K562 (cell line): ENCODE results near the gene CAV1. TPM values are rescaled to one million over a fixed set of nuclear protein-coding genes. Genes with fewer than 3 reads are reported as not detected.

ENCODE experiments used
- ADNP ChIP-seq: fragments of 200-800 bp; sonication (Bioruptor generic); IDR thresholded peaks from 2 replicates; pipeline ENCODE4 v1.6.1; 2016; ENCODE audit warnings: missing genetic modification characterization, missing compliant biosample characterization
- FOXM1 ChIP-seq, 2 experiments: fragments of 450-650 bp in 1 of 2; sonication (generic) in 1 of 2; formaldehyde crosslinking in 1 of 2; IDR thresholded peaks; 2 replicates each; pipeline versions ENCODE4 v1.6.1 to v1.9.0; 2017 to 2022; ENCODE audit warnings: low read depth in 2 of 2, mild to moderate bottlenecking in 2 of 2, missing genetic modification reagents in 1 of 2, moderate library complexity in 1 of 2
- ILK ChIP-seq: fragments of 450-650 bp; IDR thresholded peaks from 2 replicates; pipeline ENCODE4 v1.6.1; 2016; ENCODE audit warnings: missing genetic modification characterization, low read depth, mild to moderate bottlenecking, missing compliant biosample characterization, moderate library complexity, borderline replicate concordance
- PML ChIP-seq: IDR thresholded peaks from 2 replicates; pipeline ENCODE4 v1.6.1; 2012; ENCODE audit warnings: low read length, inconsistent platforms
- SMARCE1 ChIP-seq: fragments of 450-650 bp; IDR thresholded peaks from 2 replicates; pipeline ENCODE4 v1.7.1; 2016; ENCODE audit warnings: mild to moderate bottlenecking
- ZBTB26 ChIP-seq: fragments of 450-650 bp; formaldehyde crosslinking; IDR thresholded peaks from 2 replicates; pipeline ENCODE4 v1.4.0; 2022; ENCODE audit warnings: missing genetic modification characterization
- ZHX1 ChIP-seq: fragments of 150-350 bp; conservative IDR thresholded peaks from 2 replicates; pipeline ENCODE4 v1.6.1; 2014; ENCODE audit warnings: low read length
- ZNF76 ChIP-seq: fragments of 250-450 bp; sonication (Bioruptor Pico); IDR thresholded peaks from 2 replicates; pipeline ENCODE4 v1.4.0; 2020; ENCODE audit warnings: mild to moderate bottlenecking, moderate library complexity, borderline replicate concordance
- polyA plus RNA-seq, 8 experiments: library from polyadenylated mRNA; depleted of rRNA in 4 of 8; stranded (reverse) in 5 of 8; unstranded in 3 of 8; fragments of >200 nt; fragmentation: Nextera tagmentation in 2 of 8; fragmentation: Illumina TruSeq in 1 of 8; extraction: Ambion mirVana in 2 of 8; extraction: Trizol in 1 of 8; gene quantifications; 2 replicates each; pipeline versions ENCODE4 v1.2.1 to v1.2.3, GENCODE V29; 2011 to 2014; ENCODE audit warnings: inconsistent platforms in 1 of 8, missing spikeins in 1 of 8
- total RNA-seq, 7 experiments: library from RNA; depleted of rRNA in 6 of 7; stranded (reverse); fragments of >200 nt in 6 of 7; fragmentation: Illumina TruSeq in 2 of 7; extraction: Trizol in 2 of 7; gene quantifications; 2 replicates each; pipeline versions ENCODE4 v1.2.1 to v1.2.3, GENCODE V29; 2011 to 2021; ENCODE audit warnings: low replicate concordance in 1 of 7
- TF ChIP-seq, protein P1 (sequence below), 2 experiments: IDR thresholded peaks in 1 of 2; conservative IDR thresholded peaks in 1 of 2; 2 replicates each; pipeline ENCODE4 v1.6.1; 2016; ENCODE audit warnings: low read depth in 2 of 2, mild to moderate bottlenecking in 1 of 2, missing compliant biosample characterization in 1 of 2, missing genetic modification characterization in 1 of 2, moderate library complexity in 1 of 2
- TF ChIP-seq, protein P2 (sequence below): sonication (generic); formaldehyde crosslinking; IDR thresholded peaks from 2 replicates; pipeline ENCODE4 v1.8.0; 2022; ENCODE audit warnings: missing genetic modification reagents, mild to moderate bottlenecking, borderline replicate concordance
- TF ChIP-seq, protein P3 (sequence below): sonication (generic); formaldehyde crosslinking; IDR thresholded peaks from 2 replicates; pipeline ENCODE4 v1.8.0; 2022; ENCODE audit warnings: mild to moderate bottlenecking, missing genetic modification reagents

Gene CAV1
- total and polyA plus RNA-seq, 9 of the 15 experiments (the other 6 are each of a cell fraction or from before 2014, with no cell fraction given): 0.08 to 1.5 (median 0.63) TPM

DNA sequence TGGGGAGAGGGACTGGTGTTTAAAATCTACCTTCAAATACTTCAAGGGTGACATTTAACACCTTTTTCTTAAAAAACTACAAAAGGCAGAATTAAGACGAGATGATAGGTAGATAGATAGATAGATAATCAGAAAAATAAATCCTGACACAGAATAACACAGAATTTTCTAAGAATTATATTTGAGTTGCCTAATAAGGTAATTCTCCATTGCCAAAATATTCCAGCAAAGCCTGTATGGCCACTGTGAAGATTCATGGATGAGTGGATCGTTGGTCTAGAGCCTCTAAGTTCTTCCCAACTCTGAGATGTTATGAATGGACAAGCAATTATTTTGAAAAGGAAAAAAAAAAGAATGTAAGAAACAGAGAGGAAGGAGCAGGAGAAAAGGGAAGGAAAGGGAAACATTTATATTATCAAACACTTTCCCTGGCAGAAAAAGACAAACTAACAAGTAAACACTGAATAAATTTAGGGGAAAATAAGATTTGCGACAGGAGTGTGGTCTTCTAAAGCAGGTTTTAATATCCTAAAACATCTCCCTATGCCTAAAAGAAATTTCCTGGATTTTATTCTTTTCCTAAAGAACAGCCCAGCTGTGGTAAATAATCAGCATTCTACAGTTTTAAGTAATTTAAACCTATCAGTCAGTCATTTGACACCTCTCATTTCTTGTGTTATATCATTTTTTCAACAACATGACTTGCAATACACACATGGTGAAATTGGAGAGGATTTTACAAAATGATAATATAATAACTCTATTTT lies 32.8 kb upstream of the CAV1 start (continued):
- no peak for TF ChIP-seq FOXM1 (IDR thresholded peaks at IDR 0.05; ENCODE audit: low read depth)
- no peak for TF ChIP-seq FOXM1 (CRISPR knock-in tag; IDR thresholded peaks at IDR 0.05; ENCODE audit: low read depth)
- no peak for TF ChIP-seq PML
- TF ChIP-seq SMARCE1: peak; percentile 62; the same call in 1 of the 2 replicates
- TF ChIP-seq, protein P1, sequence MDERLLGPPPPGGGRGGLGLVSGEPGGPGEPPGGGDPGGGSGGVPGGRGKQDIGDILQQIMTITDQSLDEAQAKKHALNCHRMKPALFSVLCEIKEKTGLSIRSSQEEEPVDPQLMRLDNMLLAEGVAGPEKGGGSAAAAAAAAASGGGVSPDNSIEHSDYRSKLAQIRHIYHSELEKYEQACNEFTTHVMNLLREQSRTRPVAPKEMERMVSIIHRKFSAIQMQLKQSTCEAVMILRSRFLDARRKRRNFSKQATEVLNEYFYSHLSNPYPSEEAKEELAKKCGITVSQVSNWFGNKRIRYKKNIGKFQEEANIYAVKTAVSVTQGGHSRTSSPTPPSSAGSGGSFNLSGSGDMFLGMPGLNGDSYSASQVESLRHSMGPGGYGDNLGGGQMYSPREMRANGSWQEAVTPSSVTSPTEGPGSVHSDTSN (CRISPR knock-in tag; IDR thresholded peaks at IDR 0.05; ENCODE audit: low read depth): no peak
- TF ChIP-seq, protein P1 (tag; conservative IDR thresholded peaks at IDR 0.05; ENCODE audit: low read depth): peak; percentile 88
- TF ChIP-seq, protein P2, sequence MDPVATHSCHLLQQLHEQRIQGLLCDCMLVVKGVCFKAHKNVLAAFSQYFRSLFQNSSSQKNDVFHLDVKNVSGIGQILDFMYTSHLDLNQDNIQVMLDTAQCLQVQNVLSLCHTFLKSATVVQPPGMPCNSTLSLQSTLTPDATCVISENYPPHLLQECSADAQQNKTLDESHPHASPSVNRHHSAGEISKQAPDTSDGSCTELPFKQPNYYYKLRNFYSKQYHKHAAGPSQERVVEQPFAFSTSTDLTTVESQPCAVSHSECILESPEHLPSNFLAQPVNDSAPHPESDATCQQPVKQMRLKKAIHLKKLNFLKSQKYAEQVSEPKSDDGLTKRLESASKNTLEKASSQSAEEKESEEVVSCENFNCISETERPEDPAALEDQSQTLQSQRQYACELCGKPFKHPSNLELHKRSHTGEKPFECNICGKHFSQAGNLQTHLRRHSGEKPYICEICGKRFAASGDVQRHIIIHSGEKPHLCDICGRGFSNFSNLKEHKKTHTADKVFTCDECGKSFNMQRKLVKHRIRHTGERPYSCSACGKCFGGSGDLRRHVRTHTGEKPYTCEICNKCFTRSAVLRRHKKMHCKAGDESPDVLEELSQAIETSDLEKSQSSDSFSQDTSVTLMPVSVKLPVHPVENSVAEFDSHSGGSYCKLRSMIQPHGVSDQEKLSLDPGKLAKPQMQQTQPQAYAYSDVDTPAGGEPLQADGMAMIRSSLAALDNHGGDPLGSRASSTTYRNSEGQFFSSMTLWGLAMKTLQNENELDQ (CRISPR knock-in tag): no peak
- no peak for TF ChIP-seq ILK (tag)
- peak; percentile 51; the same call in 1 of the 2 replicates for TF ChIP-seq ADNP (tag)
- TF ChIP-seq ZBTB26 (CRISPR knock-in tag): no peak
- no peak for TF ChIP-seq ZNF76 (CRISPR knock-in tag)
- TF ChIP-seq, protein P3, sequence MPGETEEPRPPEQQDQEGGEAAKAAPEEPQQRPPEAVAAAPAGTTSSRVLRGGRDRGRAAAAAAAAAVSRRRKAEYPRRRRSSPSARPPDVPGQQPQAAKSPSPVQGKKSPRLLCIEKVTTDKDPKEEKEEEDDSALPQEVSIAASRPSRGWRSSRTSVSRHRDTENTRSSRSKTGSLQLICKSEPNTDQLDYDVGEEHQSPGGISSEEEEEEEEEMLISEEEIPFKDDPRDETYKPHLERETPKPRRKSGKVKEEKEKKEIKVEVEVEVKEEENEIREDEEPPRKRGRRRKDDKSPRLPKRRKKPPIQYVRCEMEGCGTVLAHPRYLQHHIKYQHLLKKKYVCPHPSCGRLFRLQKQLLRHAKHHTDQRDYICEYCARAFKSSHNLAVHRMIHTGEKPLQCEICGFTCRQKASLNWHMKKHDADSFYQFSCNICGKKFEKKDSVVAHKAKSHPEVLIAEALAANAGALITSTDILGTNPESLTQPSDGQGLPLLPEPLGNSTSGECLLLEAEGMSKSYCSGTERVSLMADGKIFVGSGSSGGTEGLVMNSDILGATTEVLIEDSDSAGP (CRISPR knock-in tag): no peak
- TF ChIP-seq ZHX1: no peak
